Lower lobe of right lung (tissue), 2 donors: ENCODE measurements around the gene DDX23. TPM values are rescaled to one million over a fixed set of nuclear protein-coding genes. Genes with fewer than 3 reads are reported as not detected.

Experiments used
- ATAC-seq, 2 donors: fragments of 200-7000 bp; cut with Tn5 transposase; one replicate each; pipeline ENCODE4 v1.9.1; 2020 to 2022; ENCODE audit warnings: mild to moderate bottlenecking in 2 of 2, moderate library complexity in 2 of 2
- DNase-seq: peaks from one replicate; pipeline ENCODE4 v3.0.0-alpha.2; 2020
- H3K27ac ChIP-seq: fragments of 200-600 bp; one replicate; pipeline ENCODE4 v1.8.0; 2022
- H3K27me3 ChIP-seq: fragments of 200-600 bp; one replicate; pipeline ENCODE4 v1.8.0; 2022; ENCODE audit warnings: low read depth
- H3K36me3 ChIP-seq: fragments of 200-600 bp; one replicate; pipeline ENCODE4 v1.8.0; 2022; ENCODE audit warnings: mild to moderate bottlenecking
- H3K4me1 ChIP-seq: fragments of 200-600 bp; one replicate; pipeline ENCODE4 v1.8.0; 2022
- H3K4me3 ChIP-seq: fragments of 200-600 bp; one replicate; pipeline ENCODE4 v1.8.0; 2022; ENCODE audit warnings: mild to moderate bottlenecking
- H3K9me3 ChIP-seq: fragments of 200-600 bp; one replicate; pipeline ENCODE4 v1.8.0; 2022
- CTCF ChIP-seq: fragments of 200-600 bp; IDR thresholded peaks from one replicate; pipeline ENCODE4 v1.8.0; 2022; ENCODE audit warnings: antibody characterized with exemption, mild to moderate bottlenecking
- intact Hi-C: fragments of 100-400 bp; cut with DNase I; formaldehyde crosslinking; loops from one replicate; pipeline ENCODE4 v1.11.0; 2022
- total RNA-seq: library from RNA; stranded (reverse); fragmentation: NEBNext Ultra II Directional; extraction: Animal tissue kit (Norgen Biotek cat#: 25700); gene quantifications from one replicate; pipeline ENCODE4 v1.2.1, GENCODE V29; 2021
- donor health status: DM: no; HTN: yes; CAD: no; lungs with severe emphysema.

The DDX23 gene
- total RNA-seq, 1 donor from 2014 or later: 76.8 TPM

- DNase-seq (no peak), ATAC-seq (no peak)
- H3K27me3 ChIP-seq: no peaks in the 10 kb centered on the region
- no peak overlapping the region for H3K4me3 ChIP-seq
- peaks cover 22% of the 10 kb centered on the region for H3K4me1 ChIP-seq
- intact Hi-C loops: no loop called here
- H3K9me3 ChIP-seq: no peaks in the 10 kb centered on the region
- no peak overlapping the region for H3K27ac ChIP-seq
- TF ChIP-seq CTCF: no peak
- H3K36me3 ChIP-seq: no peaks in the 10 kb centered on the region
Observed at GRCh38 chr12:48868451-48868850, 16.5 kb upstream of the DDX23 start.

GRCh38 chr12:48866052-48866711, 14.2 kb upstream of the DDX23 start:
- peak overlapping the region; percentile 64 for H3K27ac ChIP-seq
- intact Hi-C loops: no loop called here
- TF ChIP-seq CTCF: no peak
- peaks cover 22% of the 10 kb centered on the region for H3K4me1 ChIP-seq
- ATAC-seq (peak; percentile 46 to 63), DNase-seq (no peak)
- H3K27me3 ChIP-seq: no peaks in the 10 kb centered on the region
- no peaks in the 10 kb centered on the region for H3K36me3 ChIP-seq
- peak overlapping the region; percentile 64 for H3K4me3 ChIP-seq
- no peaks in the 10 kb centered on the region for H3K9me3 ChIP-seq

GRCh38 chr12:48865281-48866051, 13.5 kb upstream of the DDX23 start, which contains the start of gene RND1:
RND1 (minus strand) TSS chr12:48865870; CDS start chr12:48865767, 103 bp downstream.
- Histone ChIP-seq H3K4me1 (peaks cover 22% of the 10 kb centered on the region), H3K36me3 (peaks cover 2% of the 10 kb centered on the region), H3K27ac (peak within 1 kb of the TSS; percentile 64), H3K9me3 (no peaks in the 10 kb centered on the region), H3K4me3 (peak within 1 kb of the TSS; percentile 64), H3K27me3 (no peaks in the 10 kb centered on the region)
- intact Hi-C loops: no loop called here
- TF ChIP-seq CTCF: no peak
- DNase-seq (peak; percentile 89), ATAC-seq (peak; percentile 96 to 97)

- H3K4me3 ChIP-seq: no peak overlapping the region
- no peak overlapping the region for H3K27ac ChIP-seq
- intact Hi-C loops: no loop called here
- DNase-seq (no peak), ATAC-seq (no peak)
- H3K4me1 ChIP-seq: peaks cover 22% of the 10 kb centered on the region
- H3K27me3 ChIP-seq: no peaks in the 10 kb centered on the region
- no peak for TF ChIP-seq CTCF
- no peaks in the 10 kb centered on the region for H3K9me3 ChIP-seq
- H3K36me3 ChIP-seq: peaks cover 9% of the 10 kb centered on the region
Observed at GRCh38 chr12:48863291-48863690, 11.3 kb upstream of the DDX23 start.

- H3K27me3 ChIP-seq: no peaks in the 10 kb centered on the region
- H3K27ac ChIP-seq: no peak overlapping the region
- peaks cover 22% of the 10 kb centered on the region for H3K4me1 ChIP-seq
- no peak overlapping the region for H3K4me3 ChIP-seq
- ATAC-seq: no peak
- intact Hi-C loops: no loop called here
- no peak for TF ChIP-seq CTCF
- no peaks in the 10 kb centered on the region for H3K9me3 ChIP-seq
- H3K36me3 ChIP-seq: peaks cover 14% of the 10 kb centered on the region
- DNase-seq: no peak
Observed at GRCh38 chr12:48862760-48863159, 10.8 kb upstream of the DDX23 start.
